VCaP (cell line): Measurements from ENCODE around the gene EHD1.
A peak's percentile ranks its signal among the peaks of the same experiment; 100 is the strongest.

Experiments used
- H3K27ac ChIP-seq: fragments of 450-650 bp; 2 replicates; pipeline ENCODE4 v1.5.1; 2017
- TF ChIP-seq, protein P1 (sequence below): fragments of 450-650 bp; conservative IDR thresholded peaks from 2 replicates; pipeline ENCODE4 v1.5.1; 2017; ENCODE audit warnings: mild to moderate bottlenecking, moderate library complexity

Gene EHD1

DNA sequence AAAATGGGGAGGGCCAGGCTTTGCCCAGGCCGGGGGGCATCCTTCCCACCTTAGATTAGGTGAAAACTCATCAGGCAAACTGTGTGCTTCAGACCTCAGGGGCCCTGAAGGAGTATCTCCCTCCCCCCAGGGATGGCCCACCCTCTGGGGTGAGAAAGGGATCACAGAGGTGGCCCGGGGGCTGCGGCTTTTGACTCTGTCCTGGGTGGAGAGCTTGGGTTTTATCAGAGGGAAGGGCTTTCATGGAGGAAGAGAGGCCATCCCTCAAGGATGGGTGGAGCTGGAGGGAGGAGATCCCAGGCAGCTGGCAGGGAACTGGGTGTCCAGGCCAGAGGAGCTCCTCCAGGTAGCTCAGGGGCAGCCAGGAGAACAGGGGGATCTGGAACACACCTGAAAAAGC lies 43.0 kb upstream of the EHD1 start:
- H3K27ac ChIP-seq, result no peak overlapping the region
- TF ChIP-seq, protein P1, sequence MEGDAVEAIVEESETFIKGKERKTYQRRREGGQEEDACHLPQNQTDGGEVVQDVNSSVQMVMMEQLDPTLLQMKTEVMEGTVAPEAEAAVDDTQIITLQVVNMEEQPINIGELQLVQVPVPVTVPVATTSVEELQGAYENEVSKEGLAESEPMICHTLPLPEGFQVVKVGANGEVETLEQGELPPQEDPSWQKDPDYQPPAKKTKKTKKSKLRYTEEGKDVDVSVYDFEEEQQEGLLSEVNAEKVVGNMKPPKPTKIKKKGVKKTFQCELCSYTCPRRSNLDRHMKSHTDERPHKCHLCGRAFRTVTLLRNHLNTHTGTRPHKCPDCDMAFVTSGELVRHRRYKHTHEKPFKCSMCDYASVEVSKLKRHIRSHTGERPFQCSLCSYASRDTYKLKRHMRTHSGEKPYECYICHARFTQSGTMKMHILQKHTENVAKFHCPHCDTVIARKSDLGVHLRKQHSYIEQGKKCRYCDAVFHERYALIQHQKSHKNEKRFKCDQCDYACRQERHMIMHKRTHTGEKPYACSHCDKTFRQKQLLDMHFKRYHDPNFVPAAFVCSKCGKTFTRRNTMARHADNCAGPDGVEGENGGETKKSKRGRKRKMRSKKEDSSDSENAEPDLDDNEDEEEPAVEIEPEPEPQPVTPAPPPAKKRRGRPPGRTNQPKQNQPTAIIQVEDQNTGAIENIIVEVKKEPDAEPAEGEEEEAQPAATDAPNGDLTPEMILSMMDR, result no peak

DNA sequence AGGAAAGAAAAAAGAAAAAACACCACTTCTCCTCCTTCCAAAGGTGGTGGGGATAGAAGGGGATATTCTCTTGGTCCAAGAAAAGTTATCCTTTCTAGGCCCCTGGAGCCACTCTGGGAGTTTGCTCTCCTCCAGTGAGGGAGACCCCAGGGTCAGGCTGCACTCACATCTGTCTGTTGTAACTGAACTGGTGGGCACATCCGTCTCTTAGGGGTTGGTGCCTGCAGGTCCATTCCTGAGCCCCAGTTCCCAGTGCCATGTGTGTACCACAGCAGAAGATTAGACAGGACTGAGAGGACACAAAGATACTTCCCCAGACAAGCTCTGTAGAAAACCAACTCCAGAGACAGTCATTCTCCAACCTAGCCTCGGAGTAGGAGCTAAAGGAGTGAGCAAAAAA lies 41.7 kb upstream of the EHD1 start:
- no peak overlapping the region for H3K27ac ChIP-seq
- TF ChIP-seq, protein P1, result no peak

DNA sequence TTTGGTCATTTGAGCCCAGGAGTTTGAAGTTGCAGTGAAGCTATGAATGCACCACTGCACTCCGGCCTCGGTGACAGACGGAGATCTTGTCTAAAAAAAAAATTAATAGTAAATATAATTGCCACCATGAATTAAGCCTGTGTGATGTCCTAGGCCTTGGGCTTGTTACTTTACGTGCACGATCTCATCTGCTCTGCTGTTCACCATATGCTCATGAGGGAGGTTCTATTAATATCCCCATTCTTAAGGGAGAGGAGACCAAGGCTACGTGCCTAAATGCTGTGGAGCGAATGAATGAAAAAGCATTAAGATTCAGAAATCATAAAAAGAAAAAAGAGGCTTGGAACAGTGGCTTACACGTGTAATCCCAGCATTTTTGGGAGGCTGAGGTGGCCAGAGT lies 41.2 kb upstream of the EHD1 start:
- H3K27ac ChIP-seq, result no peak overlapping the region
- TF ChIP-seq, protein P1, result no peak

DNA sequence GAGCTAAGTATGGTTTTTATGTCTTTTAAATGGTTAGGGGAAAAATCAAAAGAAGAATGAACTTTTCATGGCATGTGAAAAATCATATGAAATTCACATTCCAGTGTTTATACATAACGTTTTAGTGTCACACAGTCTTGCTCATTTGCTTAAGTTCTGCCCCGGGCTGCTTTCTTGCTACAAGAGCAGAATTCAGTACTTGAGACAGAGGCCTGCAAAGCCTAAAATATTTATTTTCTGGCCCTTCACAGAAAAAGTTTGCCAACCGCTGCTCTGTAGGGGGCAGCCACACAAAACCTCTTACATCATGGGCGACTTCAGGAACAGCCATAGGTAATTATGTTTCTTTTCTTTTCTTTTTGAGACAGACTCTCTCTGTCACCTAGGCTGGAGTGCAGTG lies 39.6 kb upstream of the EHD1 start:
- H3K27ac ChIP-seq, result peak overlapping the region; percentile 91
- TF ChIP-seq, protein P1, result peak; percentile 48

- TF ChIP-seq, protein P1, result no peak
- peak overlapping the region; percentile 91 for H3K27ac ChIP-seq
These were observed 39.2 kb upstream of the EHD1 start for GRCh38 chr11:64917663-64917995.

DNA sequence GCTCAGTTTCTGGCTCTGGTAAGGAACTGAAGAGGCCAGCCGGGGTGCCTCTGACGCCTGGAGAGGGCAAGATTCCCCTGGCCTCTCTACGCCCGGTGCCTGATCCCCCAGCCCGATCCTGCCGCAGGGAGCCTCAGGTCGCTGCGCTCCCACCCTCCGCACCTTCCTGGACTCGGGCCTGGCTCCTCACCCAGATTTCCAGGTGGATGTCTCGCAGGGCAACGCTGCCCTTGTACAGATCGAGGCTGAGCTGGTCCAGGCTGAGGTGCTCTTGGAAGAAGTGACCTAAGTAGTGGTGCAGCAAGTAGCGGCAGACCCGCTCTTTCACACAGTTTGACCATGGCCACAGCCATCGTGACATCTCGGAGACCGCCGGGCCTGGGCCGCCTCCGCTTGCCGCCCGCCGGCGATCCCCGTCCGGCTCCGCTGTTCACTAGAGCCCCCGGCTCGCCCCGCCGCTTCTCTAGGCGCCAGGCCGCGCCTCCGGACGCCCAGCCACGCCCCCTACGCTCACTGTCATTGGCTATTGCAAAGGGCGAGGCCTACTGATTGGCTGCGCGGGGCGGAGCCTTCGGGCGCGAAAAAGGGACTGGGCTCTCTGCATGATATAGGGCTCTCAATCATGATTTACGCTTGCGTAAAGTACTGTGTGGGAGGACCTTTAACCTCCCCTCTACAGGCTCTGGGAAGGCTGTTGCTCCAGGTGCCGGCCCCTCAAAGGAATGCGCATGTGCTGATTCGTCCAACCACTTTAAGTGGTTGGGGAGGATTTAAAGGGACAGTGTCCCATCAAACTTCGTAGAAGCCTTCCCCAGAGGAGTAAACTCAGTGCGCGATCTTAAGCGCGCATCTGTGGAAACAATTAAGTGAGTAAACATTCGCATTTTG lies 38.6 kb upstream of the EHD1 start, which contains the start of gene ATG2A:
Gene ATG2A (minus strand): TSS at position 435 of the 888 bp plus-strand sequence. CDS start 74 bp downstream, at position 361.
- H3K27ac ChIP-seq, result peak within 1 kb of the TSS; percentile 91
- TF ChIP-seq, protein P1, result no peak

GRCh38 chr11:64916040-64916774 lies 37.8 kb upstream of the EHD1 start:
- peak overlapping the region; percentile 91 for H3K27ac ChIP-seq
- TF ChIP-seq, protein P1, result no peak
